ENCODE measurements around the gene ZFP57.

The ZFP57 gene

GRCh38 chr6:29680904-29681303, at the start of gene ZFP57:
ZFP57 (minus strand) TSS chr6:29681152; CDS start chr6:29677003, 4,149 bp downstream.
- DNase-seq: no peak

DNA sequence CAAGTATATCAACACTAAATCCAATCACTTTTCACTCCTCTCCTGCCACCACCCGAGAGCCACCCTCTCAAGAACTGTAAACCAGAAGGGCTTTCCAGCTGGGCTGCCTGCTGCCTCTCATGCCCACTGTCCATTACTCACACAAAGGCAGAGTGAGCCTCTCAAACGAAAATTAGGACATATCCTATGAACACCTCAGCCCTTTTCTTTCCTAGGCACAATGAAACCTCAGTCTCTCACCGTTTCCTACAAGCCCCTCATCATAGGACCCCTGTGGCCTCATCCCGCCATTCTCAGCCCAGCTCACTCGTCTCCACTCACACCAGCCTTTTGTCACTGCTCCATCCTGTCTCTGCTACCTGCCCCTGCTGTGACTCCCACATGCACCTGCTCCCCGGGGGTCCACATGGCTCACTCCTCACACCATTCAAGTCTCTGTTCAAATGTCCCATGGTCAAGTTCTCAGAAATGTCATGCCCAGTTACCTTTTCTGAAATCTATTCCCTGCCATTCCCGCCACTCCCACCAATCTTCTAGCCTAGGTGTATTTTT, 49.7 kb upstream of the ZFP57 start:
- DNase-seq: no peak

- DNase-seq: no peak
Measured at GRCh38 chr6:29729774-29730328, 48.9 kb upstream of the ZFP57 start.

- DNase-seq: no peak
Measured at GRCh38 chr6:29728875-29729270, 47.9 kb upstream of the ZFP57 start.

- DNase-seq: no peak
Measured at GRCh38 chr6:29728173-29728874, 47.4 kb upstream of the ZFP57 start.

GRCh38 chr6:29727637-29728036, 46.7 kb upstream of the ZFP57 start:
- no peak for DNase-seq

DNA sequence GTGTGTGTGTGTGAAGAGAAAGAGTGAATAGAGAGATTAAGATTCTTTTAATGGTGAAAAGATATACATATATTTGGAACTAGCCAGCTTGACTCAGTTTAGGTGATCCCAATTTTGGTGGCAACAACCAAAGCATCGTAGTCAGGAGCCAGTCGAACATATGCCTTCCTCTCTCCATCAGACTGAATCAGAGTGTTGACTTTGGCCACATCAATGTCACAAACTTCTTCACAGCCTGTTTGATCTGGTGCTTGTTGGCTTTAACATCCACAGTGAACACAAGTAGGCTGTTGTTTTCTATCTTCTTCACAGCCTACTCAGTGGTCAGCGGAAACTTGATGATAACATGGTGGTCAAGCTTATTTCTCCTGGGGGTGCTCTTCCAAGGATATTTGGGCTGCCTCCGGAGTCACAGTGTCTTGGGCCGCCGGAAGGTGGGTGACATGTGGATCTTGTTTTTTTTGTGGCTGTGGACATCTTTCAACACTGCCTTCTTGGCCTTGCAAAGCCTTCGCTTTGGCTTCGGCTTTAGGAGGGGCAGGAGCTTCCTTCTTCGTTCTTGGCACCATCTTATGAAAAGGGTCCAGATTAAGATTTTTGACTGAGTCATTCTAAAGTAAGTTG, 45.7 kb upstream of the ZFP57 start:
- no peak for DNase-seq

DNA sequence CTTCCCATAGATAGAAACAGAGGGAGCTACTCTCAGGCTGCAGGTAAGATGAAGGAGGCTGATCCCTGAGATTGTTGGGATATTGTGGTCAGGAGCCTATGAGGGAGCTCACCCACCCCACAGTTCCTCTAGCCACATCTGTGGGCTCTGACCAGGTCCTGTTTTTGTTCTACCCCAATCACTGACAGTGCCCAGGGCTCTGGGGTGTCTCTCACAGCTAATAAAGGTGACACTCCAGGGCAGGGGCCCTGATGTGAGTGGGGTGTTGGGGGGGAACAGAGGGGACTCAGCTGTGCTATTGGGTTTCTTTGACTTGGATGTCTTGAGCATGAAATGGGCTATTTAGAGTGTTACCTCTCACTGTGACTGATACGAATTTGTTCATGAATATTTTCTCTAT, 45.0 kb upstream of the ZFP57 start:
- DNase-seq: no peak

- no peak for DNase-seq
Measured at GRCh38 chr6:29724937-29725869, 44.3 kb upstream of the ZFP57 start.

DNA sequence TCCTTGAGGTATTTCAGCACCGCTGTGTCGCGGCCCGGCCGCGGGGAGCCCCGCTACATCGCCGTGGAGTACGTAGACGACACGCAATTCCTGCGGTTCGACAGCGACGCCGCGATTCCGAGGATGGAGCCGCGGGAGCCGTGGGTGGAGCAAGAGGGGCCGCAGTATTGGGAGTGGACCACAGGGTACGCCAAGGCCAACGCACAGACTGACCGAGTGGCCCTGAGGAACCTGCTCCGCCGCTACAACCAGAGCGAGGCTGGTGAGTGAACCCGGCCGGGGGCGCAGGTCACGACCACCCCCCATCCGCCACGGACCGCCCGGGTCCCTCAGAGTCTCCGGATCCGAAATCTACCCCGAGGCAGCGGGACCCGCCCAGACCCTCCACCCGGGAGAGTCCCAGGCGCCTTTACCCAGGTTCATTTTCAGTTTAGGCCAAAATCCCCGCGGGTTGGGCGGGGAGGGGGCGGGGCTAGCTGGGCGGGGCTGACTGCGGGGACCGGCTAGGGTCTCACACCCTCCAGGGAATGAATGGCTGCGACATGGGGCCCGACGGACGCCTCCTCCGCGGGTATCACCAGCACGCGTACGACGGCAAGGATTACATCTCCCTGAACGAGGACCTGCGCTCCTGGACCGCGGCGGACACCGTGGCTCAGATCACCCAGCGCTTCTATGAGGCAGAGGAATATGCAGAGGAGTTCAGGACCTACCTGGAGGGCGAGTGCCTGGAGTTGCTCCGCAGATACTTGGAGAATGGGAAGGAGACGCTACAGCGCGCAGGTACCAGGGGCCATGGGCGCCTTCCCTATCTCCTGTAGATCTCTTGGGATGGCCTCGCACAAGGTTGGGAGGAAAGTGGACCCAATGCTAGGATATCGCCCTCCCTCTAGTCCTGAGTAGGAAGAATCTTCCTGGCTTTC, 43.0 kb upstream of the ZFP57 start:
- no peak for DNase-seq

- peak; percentile 19 for DNase-seq
Measured at GRCh38 chr6:29723262-29723665, 42.3 kb upstream of the ZFP57 start, which contains the start of gene HLA-F. HLA-F (plus strand) TSS chr6:29723434; CDS start chr6:29723464, 30 bp downstream.

DNA sequence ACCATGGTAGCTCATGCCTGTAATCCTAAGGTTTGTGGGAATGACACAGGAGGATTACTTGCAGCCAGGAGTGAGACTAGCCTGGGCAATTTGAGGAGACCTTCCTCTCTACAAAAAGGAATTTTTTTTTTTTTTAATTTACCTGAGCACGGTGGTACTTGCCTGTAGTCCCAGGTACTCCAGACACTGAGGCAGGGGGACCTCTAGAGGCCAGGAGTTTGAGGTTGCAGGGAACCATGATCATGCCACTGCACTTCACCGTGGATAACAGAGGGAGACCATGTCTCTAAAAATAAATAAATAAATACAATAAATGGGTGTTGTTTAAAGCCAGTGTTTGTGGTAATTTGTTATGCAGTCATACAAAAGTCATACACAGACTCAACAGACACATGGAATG, 39.9 kb upstream of the ZFP57 start:
- DNase-seq: no peak

DNA sequence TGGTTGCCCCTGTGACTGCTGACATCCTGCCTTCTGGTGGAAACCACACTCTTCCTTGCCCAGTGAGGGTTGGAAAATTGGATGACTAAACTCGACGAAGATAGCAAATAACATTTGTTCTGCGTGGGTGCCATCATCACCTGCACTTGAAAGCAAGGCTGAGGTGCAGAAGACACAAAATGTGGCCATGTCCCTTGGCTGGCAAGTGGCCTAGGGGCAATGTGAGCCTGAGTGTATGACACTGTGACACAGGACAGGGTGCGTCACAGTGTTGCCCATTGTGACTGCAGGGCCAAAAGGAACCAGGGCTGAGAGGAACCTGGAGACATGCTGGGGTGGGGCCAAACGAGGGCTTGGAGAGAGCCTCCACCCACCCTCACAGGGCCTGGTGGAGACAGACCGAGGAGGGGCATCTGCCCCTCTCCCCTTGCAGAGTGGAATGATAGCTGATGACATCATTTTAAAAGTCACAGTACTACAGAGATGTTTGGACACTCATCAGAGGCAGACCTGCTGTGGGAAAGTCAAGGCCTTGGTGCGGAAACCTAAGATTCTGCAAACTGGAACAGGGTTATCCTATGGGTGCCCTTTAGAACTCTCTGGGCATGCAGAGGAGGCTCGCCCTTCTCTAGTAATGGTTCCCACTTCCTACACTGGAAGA, 29.5 kb upstream of the ZFP57 start:
- no peak for DNase-seq

GRCh38 chr6:29709188-29709587, 28.2 kb upstream of the ZFP57 start:
- no peak for DNase-seq

- DNase-seq: no peak
Measured at GRCh38 chr6:29708432-29709179, 27.7 kb upstream of the ZFP57 start.

- DNase-seq: peak; percentile 5
Measured at GRCh38 chr6:29705389-29706231, 24.7 kb upstream of the ZFP57 start.

DNA sequence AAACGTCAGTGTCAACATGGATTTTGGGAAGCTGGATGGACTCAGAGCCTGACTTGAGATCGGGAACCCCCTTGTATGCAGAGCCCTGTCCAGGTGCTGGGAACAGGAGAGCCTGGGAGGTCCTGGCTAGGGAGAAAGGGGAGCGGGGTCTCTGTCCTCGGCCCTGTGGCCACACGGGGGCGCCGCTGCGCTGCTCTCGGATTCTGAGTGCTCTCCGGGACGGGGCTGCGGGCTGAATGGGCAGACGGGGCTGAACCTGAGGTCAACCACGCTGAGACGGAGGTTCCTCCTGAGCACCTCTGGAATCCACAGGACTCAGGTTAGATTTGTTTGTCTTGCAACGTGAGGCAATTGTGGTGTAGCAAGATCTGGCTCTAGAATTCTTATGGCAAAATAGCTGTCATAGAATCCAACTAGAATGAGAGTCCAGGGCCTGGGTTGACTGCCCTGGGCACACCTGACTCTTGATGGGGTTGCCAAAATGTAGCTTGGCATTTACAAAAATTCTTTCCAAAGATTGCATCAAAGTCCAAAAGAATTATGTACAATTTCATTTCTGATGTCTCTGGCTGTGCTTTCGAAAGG, 21.7 kb upstream of the ZFP57 start:
- DNase-seq: no peak

DNA sequence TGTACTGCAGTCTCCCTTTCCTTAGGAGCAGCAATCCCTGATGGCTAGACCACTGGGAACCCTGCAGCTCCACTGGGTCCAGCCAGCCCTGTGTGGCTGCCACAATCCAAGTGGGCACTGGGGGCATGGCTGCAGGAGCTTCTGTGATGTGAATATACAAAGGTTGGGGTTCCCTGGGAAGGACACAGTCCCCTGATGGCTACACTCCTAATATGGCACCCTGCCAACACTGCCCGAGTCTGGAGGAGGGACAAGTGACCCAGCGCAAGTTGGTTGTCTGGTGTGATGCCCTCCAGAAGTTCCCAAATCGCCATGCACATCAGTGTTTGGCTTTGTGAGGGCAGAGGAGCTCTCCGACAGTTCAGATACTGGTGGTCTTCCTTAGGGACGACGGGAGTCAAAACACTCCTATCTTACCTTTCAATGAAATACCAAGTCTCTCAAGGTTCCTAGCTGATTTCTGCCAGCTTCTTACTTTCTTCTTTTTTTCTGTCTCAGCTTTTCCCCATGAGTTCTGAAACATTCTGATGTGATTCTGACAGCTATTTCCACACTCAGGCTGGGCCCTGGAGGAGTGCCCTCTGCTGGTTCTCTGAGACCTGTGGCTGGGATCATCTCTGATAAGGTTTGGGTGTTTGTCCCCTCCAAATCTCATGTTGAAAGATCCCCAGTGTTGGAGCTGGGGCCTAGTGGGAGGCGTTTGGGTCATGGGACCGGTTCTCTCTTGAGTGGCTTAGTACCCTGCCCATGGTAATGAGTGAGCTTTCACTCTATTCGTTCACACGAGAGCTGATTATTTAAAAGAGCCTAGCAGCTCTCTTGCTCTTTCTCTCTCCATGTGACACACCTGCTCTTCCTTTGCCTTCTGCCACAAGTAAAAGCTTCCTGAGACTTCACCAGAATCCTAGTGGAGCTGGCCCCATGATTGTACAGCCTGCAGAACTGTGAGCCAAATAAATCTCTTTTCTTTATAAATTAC, 15.5 kb upstream of the ZFP57 start:
- no peak for DNase-seq
